ENCODE data around the gene KIF4B.
"Not testable (repeated sequence)": the region's sequence is repeated elsewhere in the genome, so short reads cannot be mapped to it uniquely, and the experiment has no call there.

The KIF4B gene

GRCh38 chr5:154989626-154990025, 23.9 kb upstream of the KIF4B start:
- H3K4me3 ChIP-seq (ENCODE audit: control insufficient read depth, low read depth, low read length): no peak overlapping the region
- no peak for TF ChIP-seq CTCF (IDR thresholded peaks at IDR 0.05; ENCODE audit: control insufficient read depth, insufficient read depth, low read depth, low read length, missing control alignments)
- DNase-seq (ENCODE audit: low read depth): no peak

GRCh38 chr5:154993461-154993860, 20.1 kb upstream of the KIF4B start:
- DNase-seq (ENCODE audit: low read depth): no peak
- TF ChIP-seq CTCF (IDR thresholded peaks at IDR 0.05; ENCODE audit: control insufficient read depth, insufficient read depth, low read depth, low read length, missing control alignments): no peak

GRCh38 chr5:154995679-154996078, 17.9 kb upstream of the KIF4B start:
- TF ChIP-seq CTCF (IDR thresholded peaks at IDR 0.05; ENCODE audit: control insufficient read depth, insufficient read depth, low read depth, low read length, missing control alignments): no peak
- no peak for DNase-seq (ENCODE audit: low read depth)
- no peak overlapping the region for H3K4me3 ChIP-seq (ENCODE audit: control insufficient read depth, low read depth, low read length)

More at GRCh38 chr5:154993461-154993860, 20.1 kb upstream of the KIF4B start:
- H3K4me3 ChIP-seq (ENCODE audit: control insufficient read depth, low read depth, low read length): no peak overlapping the region

- no peak overlapping the region for H3K4me3 ChIP-seq (ENCODE audit: control insufficient read depth, low read depth, low read length)
- no peak for DNase-seq (ENCODE audit: low read depth)
- no peak for TF ChIP-seq CTCF (IDR thresholded peaks at IDR 0.05; ENCODE audit: control insufficient read depth, insufficient read depth, low read depth, low read length, missing control alignments)
Measured at GRCh38 chr5:154997746-154998145, 15.8 kb upstream of the KIF4B start.

- no peak for TF ChIP-seq CTCF (IDR thresholded peaks at IDR 0.05; ENCODE audit: control insufficient read depth, insufficient read depth, low read depth, low read length, missing control alignments)
- H3K4me3 ChIP-seq (ENCODE audit: control insufficient read depth, low read depth, low read length): no peak overlapping the region
- no peak for DNase-seq (ENCODE audit: low read depth)
Measured at GRCh38 chr5:154999865-155000264, 13.7 kb upstream of the KIF4B start.

GRCh38 chr5:155001523-155001922, 12.0 kb upstream of the KIF4B start:
- DNase-seq (ENCODE audit: low read depth): no peak
- no peak overlapping the region for H3K4me3 ChIP-seq (ENCODE audit: control insufficient read depth, low read depth, low read length)
- TF ChIP-seq CTCF (IDR thresholded peaks at IDR 0.05; ENCODE audit: control insufficient read depth, insufficient read depth, low read depth, low read length, missing control alignments): no peak

- DNase-seq (ENCODE audit: low read depth); H3K4me3 ChIP-seq (ENCODE audit: control insufficient read depth, low read depth, low read length): not testable (repeated sequence)
Measured at GRCh38 chr5:155002722-155003121, 10.8 kb upstream of the KIF4B start.

Measured in AG09309 (cell line).